H1 (cell line): Measurements from ENCODE around the gene GALNTL6.

ENCODE experiments used
- ATF3 ChIP-seq: IDR thresholded peaks from 2 replicates; pipeline ENCODE4 v1.6.1; 2011; ENCODE audit warnings: low read depth, mild to moderate bottlenecking, low read length; ENCODE audit not compliant: insufficient read depth
- CTCF ChIP-seq, 3 experiments: IDR thresholded peaks; 1 replicate in 2 of 3; 2 replicates in 1 of 3; pipeline versions ENCODE4 v1.5.1 to v1.6.1; 2011; ENCODE audit warnings: low read length in 3 of 3, mild to moderate bottlenecking in 3 of 3, inconsistent platforms in 2 of 3, low read depth in 1 of 3, moderate library complexity in 1 of 3; ENCODE audit not compliant: insufficient read depth in 1 of 3; ENCODE audit errors: control extremely low read depth in 1 of 3
- EP300 ChIP-seq, 2 experiments: IDR thresholded peaks; 1 replicate in 1 of 2; 2 replicates in 1 of 2; pipeline ENCODE4 v1.6.1; 2011 to 2012; ENCODE audit warnings: low read depth in 2 of 2, low read length in 2 of 2, mild to moderate bottlenecking in 2 of 2, borderline replicate concordance in 1 of 2, inconsistent platforms in 1 of 2, moderate library complexity in 1 of 2
- GTF2F1 ChIP-seq: IDR thresholded peaks from 2 replicates; pipeline ENCODE4 v1.6.1; 2012; ENCODE audit warnings: low read depth, low read length, improper control_type of control experiment, borderline replicate concordance
- HDAC2 ChIP-seq, 2 experiments: fragments of 300-600 bp in 1 of 2; sonication (generic) in 1 of 2; IDR thresholded peaks; 2 replicates each; pipeline ENCODE4 v1.6.1; 2011 to 2012; ENCODE audit warnings: low read depth in 2 of 2, low read length in 2 of 2, mild to moderate bottlenecking in 2 of 2, moderate library complexity in 2 of 2, borderline replicate concordance in 1 of 2, inconsistent platforms in 1 of 2
- KDM1A ChIP-seq: fragments of 200-600, 300-600 bp; sonication (generic); IDR thresholded peaks from 2 replicates; pipeline ENCODE4 v1.7.1; 2016; ENCODE audit warnings: mild to moderate bottlenecking, low read length, borderline replicate concordance
- KDM5A ChIP-seq: fragments of 200-600 bp; IDR thresholded peaks from 2 replicates; pipeline ENCODE4 v1.7.1; 2012; ENCODE audit warnings: mild to moderate bottlenecking, low read length, inconsistent platforms, mixed read lengths
- POLR2AphosphoS5 ChIP-seq: IDR thresholded peaks from 2 replicates; pipeline ENCODE4 v1.6.1; 2011; ENCODE audit warnings: low read depth, low read length
- SP1 ChIP-seq: IDR thresholded peaks from 2 replicates; pipeline ENCODE4 v1.6.1; 2011; ENCODE audit warnings: low read depth, low read length

GRCh38 chr4:172168888-172169287 is 355.7 kb downstream of the GALNTL6 start:
- TF ChIP-seq CTCF (IDR thresholded peaks at IDR 0.05; ENCODE audit: control extremely low read depth in 1 of 3, insufficient read depth in 1 of 3, low read depth in 1 of 3, low read length in 3 of 3) (no peak), EP300 (IDR thresholded peaks at IDR 0.05; ENCODE audit: borderline replicate concordance in 1 of 2, low read depth in 2 of 2, low read length in 2 of 2) (no peak), SP1 (no peak), GTF2F1 (no peak), POLR2AphosphoS5 (no peak), KDM1A (no peak), KDM5A (no peak), ATF3 (no peak), HDAC2 (IDR thresholded peaks at IDR 0.05; ENCODE audit: borderline replicate concordance in 1 of 2, low read depth in 2 of 2, low read length in 2 of 2) (no peak)
